ENCODE data around the gene CCDC88B. TPM values are rescaled to one million over a fixed set of nuclear protein-coding genes. Genes with fewer than 3 reads are reported as not detected.

The CCDC88B gene
- total and polyA plus RNA-seq, 9 of the 15 experiments (the other 6 are each of a cell fraction or from before 2014, with no cell fraction given): 0.13 to 18.1 (median 7.9) TPM

DNA sequence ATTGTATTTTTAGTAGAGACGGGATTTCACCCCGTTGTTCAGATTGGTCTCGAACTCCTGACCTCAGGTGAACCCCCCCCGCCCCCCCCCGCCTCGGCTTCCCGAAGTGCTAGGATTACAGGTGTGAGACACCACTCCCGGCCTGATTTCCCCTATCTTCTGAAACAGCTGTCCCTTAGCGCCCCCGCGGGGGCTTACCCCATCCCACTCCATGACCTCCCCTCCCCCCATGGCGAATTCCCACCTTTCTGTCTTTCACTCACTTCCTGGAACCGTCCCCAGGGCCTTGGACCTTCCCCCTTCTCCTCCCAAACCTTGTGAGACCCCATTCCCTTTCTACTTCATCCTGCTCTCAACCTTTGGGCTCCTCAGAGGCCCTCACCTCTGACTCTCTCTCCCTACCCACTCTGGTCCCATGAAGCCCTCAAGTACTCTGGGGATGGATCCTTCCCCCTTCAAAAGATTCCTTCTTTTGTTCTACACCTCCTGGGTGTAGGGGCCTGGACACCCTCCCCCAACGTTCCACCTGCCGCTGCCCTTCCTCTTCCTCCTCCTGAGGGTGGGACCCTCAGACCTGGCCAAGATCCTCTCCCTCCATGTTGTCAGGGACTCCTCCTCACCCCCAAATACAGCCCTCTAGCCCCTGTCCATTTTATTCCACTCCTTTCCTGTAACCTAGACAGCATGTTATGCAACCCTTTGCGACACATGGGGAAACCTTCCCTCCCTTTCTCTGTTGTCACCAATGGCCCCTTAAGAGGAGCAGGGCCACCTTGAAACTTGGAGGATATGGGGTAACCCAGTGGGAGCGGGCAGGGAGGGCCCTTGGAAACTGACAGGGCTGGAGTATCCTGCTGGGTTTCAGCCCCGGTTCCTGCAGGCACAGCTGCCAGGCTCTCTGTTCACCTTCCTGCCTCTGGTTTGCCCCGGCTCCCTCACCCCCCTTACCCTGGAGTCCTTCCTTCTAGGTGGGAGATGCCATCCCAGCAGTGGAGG lies 20.9 kb upstream of the CCDC88B start:
- H3K27ac ChIP-seq (ENCODE audit: extremely low read depth, low read depth, low read length): peak overlapping the region; percentile 99; the same call in 2 of the 3 replicates
- H3K4me3 ChIP-seq: peak overlapping the region; percentile 94
- DNase-seq (ENCODE audit: extremely low read depth in 1 of 4, low spot score in 3 of 4): peak in 3 of 4 experiments; percentile 59 to 76 (median 71)
- ChIA-PET CTCF (ENCODE audit: low intra/inter-chr PET ratio) (interaction anchor here (0.6 to 2.7 kb wide), 4 partner anchors 24 to 36 kb away, joined by 3 to 19 read pairs (median 8); no protein-coding TSS in a partner anchor), POLR2A (interaction anchor here (0.5 to 2.6 kb wide), 5 partner anchors 8 to 133 kb away, joined by 3 to 12 read pairs (median 4); partner anchors contain the start of gene STIP1)
- WGBS (ENCODE audit: insufficient coverage, low coverage, missing lambda C conversion rate): 19% methylated on average over 17 of the region's 19 CpGs
- peaks cover 58% of the 10 kb centered on the region; the same call in 2 of the 3 replicates for H3K36me3 ChIP-seq (ENCODE audit: control insufficient read depth, insufficient read depth, low read length)
- no peaks in the 10 kb centered on the region; the same call in 1 of the 2 replicates for H4K20me1 ChIP-seq (replicated peaks; ENCODE audit: control insufficient read depth, insufficient read depth, low read length)
- in situ Hi-C loops (cut with MboI) (no loop called here), intact Hi-C loops (cut with micrococcal nuclease) (no loop called here)
- no peaks in the 10 kb centered on the region for H3K9me1 ChIP-seq (ENCODE audit: control insufficient read depth, insufficient read depth, low read length)
- peaks cover 10 to 66% of the 10 kb centered on the region in 2 experiments; a peak in 4 of 5 replicates for H3K4me1 ChIP-seq (replicated peaks in 1 of 2; ENCODE audit: control insufficient read depth in 2 of 2, insufficient read depth in 2 of 2, low read length in 2 of 2)
- peak overlapping the region; percentile 95 for H3K4me2 ChIP-seq (ENCODE audit: insufficient read depth, low read length)
- FAIRE-seq: no peak
- BruUV-seq (replicated peaks): TSS peak; percentile 29
- peaks cover 30% of the 10 kb centered on the region for H3K79me2 ChIP-seq (ENCODE audit: control insufficient read depth, insufficient read depth, low read length)
- H2AFZ ChIP-seq (ENCODE audit: low read depth, low read length): no peak overlapping the region
- H3K9me3 ChIP-seq (replicated peaks; ENCODE audit: control insufficient read depth, insufficient read depth, low read depth, low read length): no peaks in the 10 kb centered on the region
- ATAC-seq: no peak
- H3K9ac ChIP-seq (ENCODE audit: insufficient read depth in 1 of 2, low read depth in 2 of 2, low read length in 2 of 2): peak overlapping the region; percentile 92 to 94; a peak in 3 of 4 replicates
- no peaks in the 10 kb centered on the region for H3K27me3 ChIP-seq (ENCODE audit: control insufficient read depth in 2 of 2, insufficient read depth in 2 of 2, low read length in 2 of 2)
- TF ChIP-seq, protein P1, sequence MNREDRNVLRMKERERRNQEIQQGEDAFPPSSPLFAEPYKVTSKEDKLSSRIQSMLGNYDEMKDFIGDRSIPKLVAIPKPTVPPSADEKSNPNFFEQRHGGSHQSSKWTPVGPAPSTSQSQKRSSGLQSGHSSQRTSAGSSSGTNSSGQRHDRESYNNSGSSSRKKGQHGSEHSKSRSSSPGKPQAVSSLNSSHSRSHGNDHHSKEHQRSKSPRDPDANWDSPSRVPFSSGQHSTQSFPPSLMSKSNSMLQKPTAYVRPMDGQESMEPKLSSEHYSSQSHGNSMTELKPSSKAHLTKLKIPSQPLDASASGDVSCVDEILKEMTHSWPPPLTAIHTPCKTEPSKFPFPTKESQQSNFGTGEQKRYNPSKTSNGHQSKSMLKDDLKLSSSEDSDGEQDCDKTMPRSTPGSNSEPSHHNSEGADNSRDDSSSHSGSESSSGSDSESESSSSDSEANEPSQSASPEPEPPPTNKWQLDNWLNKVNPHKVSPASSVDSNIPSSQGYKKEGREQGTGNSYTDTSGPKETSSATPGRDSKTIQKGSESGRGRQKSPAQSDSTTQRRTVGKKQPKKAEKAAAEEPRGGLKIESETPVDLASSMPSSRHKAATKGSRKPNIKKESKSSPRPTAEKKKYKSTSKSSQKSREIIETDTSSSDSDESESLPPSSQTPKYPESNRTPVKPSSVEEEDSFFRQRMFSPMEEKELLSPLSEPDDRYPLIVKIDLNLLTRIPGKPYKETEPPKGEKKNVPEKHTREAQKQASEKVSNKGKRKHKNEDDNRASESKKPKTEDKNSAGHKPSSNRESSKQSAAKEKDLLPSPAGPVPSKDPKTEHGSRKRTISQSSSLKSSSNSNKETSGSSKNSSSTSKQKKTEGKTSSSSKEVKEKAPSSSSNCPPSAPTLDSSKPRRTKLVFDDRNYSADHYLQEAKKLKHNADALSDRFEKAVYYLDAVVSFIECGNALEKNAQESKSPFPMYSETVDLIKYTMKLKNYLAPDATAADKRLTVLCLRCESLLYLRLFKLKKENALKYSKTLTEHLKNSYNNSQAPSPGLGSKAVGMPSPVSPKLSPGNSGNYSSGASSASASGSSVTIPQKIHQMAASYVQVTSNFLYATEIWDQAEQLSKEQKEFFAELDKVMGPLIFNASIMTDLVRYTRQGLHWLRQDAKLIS (CRISPR knock-in tag; IDR thresholded peaks at IDR 0.05): 0 out of 2 replicates have a peak, but pooled peaks have one; percentile 15
- TF ChIP-seq NCOA2 (IDR thresholded peaks at IDR 0.05; ENCODE audit: partially characterized antibody in 2 of 2): no peak
- peak; percentile 58; the same call in 1 of the 2 replicates for TF ChIP-seq EP300 (IDR thresholded peaks at IDR 0.05; ENCODE audit: low read length)
- no peak for TF ChIP-seq ZNF165 (CRISPR knock-in tag; IDR thresholded peaks at IDR 0.05; ENCODE audit: borderline replicate concordance)
- TF ChIP-seq KDM1A (IDR thresholded peaks at IDR 0.05): peak; percentile 45 to 62; a peak in 3 of 4 replicates
- TF ChIP-seq ZNF174 (CRISPR knock-in tag; IDR thresholded peaks at IDR 0.05): no peak
- TF ChIP-seq CBFA2T2 (conservative IDR thresholded peaks at IDR 0.05): peak; percentile 47; the same call in 1 of the 2 replicates
- no peak for TF ChIP-seq BHLHE40 (IDR thresholded peaks at IDR 0.05; ENCODE audit: low read length)
- peak; percentile 70 for TF ChIP-seq ARID1B (IDR thresholded peaks at IDR 0.05)
- peak; percentile 73 for TF ChIP-seq CBFA2T3 (IDR thresholded peaks at IDR 0.05)
- peak; percentile 28; the same call in 1 of the 2 replicates for TF ChIP-seq MTA2 (IDR thresholded peaks at IDR 0.05; ENCODE audit: low read depth)
- TF ChIP-seq, protein P2, sequence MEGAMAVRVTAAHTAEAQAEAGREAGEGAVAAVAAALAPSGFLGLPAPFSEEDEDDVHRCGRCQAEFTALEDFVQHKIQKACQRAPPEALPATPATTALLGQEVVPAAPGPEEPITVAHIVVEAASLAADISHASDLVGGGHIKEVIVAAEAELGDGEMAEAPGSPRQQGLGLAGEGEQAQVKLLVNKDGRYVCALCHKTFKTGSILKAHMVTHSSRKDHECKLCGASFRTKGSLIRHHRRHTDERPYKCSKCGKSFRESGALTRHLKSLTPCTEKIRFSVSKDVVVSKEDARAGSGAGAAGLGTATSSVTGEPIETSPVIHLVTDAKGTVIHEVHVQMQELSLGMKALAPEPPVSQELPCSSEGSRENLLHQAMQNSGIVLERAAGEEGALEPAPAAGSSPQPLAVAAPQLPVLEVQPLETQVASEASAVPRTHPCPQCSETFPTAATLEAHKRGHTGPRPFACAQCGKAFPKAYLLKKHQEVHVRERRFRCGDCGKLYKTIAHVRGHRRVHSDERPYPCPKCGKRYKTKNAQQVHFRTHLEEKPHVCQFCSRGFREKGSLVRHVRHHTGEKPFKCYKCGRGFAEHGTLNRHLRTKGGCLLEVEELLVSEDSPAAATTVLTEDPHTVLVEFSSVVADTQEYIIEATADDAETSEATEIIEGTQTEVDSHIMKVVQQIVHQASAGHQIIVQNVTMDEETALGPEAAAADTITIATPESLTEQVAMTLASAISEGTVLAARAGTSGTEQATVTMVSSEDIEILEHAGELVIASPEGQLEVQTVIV (CRISPR knock-in tag; IDR thresholded peaks at IDR 0.05; ENCODE audit: borderline replicate concordance): no peak
- no peak for TF ChIP-seq IRF2 (CRISPR knock-in tag; IDR thresholded peaks at IDR 0.05)
- TF ChIP-seq TAL1 (IDR thresholded peaks at IDR 0.05): peak; percentile 43; the same call in 1 of the 2 replicates
- 0 out of 2 replicates have a peak, but pooled peaks have one; percentile 30 for TF ChIP-seq HDGF (IDR thresholded peaks at IDR 0.05)
- peak; percentile 9 for TF ChIP-seq ARHGAP35 (IDR thresholded peaks at IDR 0.05; ENCODE audit: partially characterized antibody)
